ENCODE measurements around the gene ALDH7A1.
"Not testable (repeated sequence)": the region's sequence is repeated elsewhere in the genome, so short reads cannot be mapped to it uniquely, and the experiment has no call there.

ALDH7A1 gene

DNA sequence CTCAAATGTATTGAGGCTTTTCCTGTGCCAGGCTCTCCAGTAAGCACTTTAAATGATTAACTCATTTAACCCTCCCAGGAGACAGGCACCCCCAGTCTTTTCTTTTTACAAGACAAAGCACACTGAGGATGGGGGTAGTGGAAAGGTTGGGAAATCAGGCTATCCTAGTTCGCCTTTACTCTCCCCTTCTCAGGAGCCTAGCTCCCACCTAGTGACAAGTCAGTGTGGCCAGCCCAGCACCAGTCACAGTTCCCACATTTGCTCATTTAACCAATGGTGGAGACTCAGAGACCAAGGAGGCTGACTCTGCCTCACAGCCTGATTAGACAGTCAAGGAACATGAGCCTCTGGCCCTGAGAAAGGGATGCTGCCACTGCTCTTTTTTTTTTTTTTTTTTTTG, 3.5 kb downstream of the ALDH7A1 start:
- ATAC-seq, result no peak

DNA sequence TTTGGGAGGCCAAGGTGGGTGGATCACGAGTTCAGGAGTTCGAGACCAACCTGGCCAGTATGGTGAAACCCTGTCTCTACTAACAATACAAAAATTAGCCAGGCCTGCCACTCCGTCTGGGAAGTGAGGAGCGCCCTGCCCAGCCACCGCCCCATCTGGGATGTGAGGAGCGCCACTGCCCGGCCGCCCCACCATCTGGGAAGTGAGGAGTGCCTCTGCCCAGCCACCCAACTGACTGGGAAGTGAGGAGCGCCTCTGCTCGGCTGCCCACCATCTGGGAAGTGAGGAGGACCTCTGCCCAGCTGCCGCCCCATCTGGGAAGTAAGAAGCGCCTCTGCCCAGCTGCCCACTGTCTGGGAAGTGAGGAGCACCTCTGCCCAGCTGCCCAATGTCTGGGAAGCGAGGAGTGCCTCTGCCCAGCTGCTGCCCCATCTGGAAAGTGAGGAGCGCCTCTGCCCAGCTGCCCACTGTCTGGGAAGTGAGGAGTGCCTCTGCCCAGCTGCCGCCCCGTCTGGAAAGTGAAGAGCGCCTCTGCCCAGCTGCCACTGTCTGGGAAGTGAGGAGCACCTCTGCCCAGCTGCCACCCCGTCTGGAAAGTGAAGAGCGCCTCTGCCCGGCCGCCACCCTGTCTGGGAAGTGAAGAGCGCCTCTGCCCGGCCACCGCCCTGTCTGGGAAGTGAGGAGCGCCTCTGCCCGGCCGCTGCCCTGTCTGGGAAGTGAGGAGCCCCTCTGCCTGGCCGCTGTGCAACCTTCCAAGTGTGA, 5.3 kb downstream of the ALDH7A1 start:
- no peak for ATAC-seq

DNA sequence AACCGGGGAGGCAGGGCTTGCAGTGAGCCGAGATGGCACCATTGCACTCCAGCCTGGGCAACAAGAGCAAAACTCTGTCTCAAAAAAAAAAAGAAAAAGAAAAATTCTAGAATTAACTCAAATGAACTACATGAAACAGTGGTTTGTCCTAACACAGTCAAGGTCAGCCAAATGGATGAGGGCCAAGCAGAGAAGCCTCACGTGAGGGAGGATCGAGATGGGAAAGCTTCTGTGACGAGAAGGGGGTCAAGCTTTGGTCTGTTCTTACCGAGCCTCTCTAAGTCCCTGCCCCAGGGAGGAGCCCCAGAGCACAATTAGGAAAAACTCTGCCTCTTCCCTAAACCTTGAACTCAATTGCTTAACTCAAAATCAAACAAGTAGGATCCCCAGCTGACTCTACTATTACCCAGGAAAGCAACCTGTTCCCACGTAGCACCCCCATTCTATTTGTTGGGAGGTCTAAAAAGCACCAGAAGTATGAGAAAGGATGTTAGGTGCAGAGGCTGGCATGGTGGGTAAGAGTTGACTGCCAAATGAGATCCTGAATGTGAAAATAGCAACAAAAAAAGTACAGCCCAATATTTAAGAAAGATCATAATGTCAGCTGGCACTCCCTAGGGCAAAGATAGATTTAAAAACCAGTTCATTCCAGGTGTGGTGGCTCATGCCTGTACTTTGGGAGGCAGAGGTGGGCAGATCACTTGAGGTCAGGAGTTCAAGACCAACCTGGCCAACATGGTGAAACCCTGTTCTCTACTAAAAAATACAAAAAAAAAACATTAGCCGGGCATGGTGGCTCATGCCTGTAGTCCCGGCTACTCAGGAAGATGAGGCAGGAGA, 7.2 kb downstream of the ALDH7A1 start:
- ATAC-seq, result no peak

DNA sequence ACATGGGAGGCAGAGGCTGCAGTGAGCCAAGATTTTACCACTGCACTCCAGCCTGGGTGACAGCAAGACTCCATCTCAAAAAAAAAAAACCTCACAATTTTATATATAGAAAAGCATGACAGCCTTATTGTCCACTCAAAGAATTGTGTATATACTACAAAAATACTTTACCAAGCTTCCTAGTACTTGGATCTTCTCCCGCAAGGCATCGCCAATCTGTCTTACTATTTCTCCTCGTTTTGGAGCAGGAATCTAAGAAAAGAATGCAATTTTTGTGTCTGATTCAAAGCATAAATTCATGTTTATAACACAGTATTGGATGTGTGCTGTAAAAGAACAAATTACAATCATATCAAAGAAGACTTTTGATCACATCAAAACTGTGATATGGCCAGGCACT, 11.3 kb downstream of the ALDH7A1 start:
- ATAC-seq, result no peak

DNA sequence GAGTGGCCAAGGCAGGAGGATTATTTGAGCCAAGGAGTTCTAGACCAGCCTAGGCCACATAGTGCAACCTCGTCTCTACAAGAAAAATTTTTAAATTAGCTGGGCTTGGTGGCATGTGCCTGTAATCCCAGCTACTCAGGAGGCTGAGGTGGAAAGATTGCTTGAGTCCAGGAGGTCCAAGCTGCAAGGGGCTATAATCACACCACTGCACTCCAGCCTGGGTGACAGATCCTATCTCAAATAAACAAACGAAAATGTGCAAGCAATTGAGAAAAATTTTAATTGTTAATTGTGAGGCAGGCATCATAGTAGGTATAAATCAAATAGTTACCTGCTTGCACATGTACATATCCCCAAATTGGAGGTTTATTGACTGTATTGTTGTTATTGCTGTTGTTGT, 15.3 kb downstream of the ALDH7A1 start:
- no peak for ATAC-seq

DNA sequence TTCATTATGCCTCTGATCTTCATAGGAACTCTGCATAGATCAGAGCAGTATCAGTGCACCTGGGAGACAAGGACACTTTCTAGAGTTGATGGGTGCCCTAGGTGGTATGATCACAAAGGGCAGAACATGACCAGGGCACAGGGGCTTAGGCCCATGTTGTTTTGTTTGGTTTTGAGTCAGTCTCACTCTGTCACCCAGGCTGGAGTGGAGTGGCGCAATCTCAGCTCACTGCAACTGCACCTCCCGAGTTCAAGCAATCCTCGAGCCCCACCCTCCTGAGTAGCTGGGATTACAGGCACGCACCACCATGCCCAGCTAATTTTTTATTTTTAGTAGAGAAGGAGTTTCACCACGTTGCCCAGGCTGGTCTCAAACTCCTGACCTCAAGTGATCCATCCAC, 17.6 kb downstream of the ALDH7A1 start:
- no peak for ATAC-seq

DNA sequence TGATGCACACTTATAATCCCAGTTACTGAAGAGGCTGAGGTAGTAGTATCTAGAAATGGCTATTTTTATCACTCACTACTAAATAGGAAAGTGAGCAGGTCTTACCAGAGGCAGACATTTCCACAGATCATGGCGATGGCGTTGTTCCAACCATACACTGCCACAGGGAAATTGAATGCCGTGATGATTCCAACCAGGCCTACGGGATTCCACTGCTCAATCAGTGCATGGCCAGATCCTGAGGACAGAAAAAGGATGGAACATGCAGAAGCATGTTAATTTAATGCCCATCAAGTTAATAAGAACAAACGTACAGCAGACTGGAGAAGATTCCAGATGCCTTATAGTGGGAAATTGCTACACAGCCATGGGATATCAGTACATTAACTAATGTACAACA, 18.0 kb downstream of the ALDH7A1 start:
- no peak for ATAC-seq

DNA sequence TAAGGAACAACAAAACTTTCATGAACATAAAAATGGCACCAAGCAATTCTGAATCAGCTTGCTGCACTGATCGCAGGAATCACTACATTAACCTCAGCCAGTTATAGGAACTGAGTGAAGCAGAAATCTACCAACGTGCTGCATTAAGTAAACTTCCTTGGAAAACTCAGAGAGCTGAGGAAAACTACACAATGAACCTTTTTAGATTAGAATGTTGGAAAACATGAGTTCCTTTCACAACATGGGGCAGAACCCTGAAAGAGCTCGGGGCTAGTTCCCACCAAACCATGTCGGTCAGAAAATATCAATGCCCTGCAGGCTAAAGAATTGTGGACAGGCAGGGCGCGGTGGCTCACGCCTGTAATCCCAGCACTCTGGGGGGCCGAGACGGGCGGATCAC, 19.4 kb downstream of the ALDH7A1 start:
- ATAC-seq, result no peak

DNA sequence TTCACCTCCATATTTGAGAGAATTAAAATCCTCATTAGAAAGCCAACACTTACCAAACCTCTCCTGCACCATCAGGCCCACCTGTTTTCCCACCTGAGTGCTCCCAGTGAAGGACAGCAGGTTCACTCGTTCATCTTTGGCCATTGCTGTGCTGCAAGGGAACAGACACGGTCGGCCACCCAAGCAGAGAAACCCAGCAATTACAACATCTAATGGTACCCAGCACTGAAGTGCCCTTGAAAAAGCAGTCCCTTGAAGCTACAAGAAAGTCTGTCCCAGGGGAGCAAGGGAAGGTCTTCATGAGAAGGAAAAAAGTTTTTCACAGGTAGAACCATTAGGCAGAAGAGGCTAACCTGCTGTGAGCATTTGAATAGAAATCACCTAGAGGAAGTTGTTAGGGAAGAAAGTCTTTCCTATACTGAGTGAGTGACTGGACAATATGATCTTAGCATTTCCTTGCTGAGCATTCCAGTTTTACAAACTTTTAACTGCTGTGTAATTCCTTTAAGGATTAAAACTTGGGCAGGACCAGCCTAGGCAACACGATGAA, 26.7 kb downstream of the ALDH7A1 start:
- no peak for ATAC-seq

DNA sequence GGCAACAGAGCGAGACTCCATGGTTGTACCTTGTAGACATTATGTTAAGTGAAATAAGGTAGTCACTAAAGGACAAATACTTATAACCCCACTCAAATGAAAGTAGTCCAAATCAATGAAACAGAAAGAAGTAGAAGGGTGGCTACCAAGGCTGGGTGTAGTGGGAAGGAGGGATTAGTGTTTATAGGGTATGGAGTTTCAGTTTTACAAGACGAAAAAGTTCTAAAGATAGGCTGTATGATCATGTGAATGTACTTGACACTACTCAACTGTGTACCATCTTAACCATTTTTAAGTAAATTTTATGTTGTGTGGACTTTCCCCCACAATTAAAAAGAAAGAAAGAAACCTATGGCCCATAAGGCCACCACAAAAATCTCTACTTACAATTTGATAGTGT, 32.2 kb downstream of the ALDH7A1 start:
- no peak for ATAC-seq

DNA sequence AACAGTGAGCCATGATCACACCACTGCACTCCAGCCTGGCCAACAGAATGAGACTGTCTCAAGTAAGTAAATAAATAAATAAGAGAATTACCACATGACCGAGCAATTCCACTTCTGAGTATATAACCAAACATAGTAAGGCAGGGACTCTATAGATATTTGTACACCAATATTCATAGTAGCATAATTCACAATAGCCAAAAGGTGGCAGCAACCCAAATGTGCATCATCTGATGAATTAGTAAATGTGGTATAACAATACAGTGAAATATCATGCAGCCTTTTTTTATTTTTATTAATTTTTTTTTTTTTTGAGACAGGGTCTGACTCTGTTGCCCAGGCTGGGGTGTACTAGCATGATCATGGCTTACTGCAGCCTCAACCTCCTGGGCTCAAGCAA, 33.1 kb downstream of the ALDH7A1 start:
- ATAC-seq, result no peak

DNA sequence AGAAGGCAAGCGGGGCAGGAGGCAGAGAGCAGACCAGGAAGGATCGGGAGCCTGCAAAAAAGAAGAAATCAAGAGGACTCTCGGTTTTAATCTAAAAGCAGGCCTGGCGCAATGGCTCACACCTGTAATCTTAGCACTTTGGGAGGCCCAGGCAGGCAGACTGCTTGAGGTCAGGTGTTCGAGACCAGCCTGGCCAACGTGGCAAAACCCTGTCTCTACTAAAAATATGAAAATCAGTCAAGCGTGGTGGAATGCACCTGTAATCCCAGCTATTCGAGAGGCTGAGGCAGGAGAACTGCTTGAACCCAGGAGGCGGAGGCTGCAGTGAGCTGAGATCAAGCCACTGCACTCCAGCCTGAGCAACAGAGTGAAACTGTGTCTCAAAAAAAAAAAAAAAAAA, 39.9 kb downstream of the ALDH7A1 start:
- ATAC-seq, result not testable (repeated sequence)

DNA sequence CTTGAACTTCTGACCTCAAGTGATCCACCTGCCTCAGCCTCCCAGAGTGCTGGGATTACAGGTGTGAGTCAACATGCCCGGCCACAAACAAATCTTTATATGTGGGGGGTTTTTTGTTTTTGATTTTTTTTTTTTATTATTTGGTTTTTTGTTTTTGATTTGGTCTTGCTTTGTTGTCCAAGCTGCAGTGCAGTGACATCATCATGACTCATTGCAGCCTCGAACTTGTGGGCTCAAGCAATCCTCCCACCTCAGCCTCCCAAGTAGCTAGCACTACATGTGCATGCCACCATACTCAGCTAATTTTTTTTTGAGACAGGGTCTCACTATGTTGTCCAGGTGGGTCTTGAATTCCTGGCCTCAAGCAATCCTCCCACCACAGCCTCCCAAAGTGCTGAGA, 42.4 kb downstream of the ALDH7A1 start:
- no peak for ATAC-seq

DNA sequence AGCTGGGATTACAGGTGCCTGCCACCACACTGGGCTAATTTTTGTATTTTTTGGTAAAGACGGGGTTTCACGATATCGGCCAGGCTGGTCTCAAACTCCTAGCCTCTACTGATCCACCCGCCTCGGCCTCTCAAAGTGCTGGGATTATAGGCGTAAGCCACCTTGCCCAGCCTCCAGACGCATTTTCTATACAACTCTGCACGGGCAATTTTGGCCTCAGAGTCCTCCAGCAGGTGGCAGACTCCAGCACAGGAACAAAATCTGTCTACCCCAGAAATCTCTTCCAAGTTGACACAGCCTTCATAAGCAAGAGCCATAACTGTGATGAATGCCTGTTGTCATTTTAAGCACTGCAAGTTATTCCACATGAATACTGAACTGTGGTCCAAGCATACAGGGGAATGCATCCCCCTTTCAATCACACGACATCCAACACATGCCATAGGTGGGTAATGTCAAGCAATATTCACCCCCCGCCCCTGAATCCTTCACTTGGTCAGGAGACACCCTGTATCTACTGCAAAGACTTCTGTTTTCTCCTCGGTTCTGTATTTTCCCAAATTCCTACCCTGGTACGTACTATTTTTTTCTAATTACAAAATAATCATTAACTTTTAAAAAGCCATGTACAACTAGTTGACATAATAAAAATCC, 50.8 kb downstream of the ALDH7A1 start:
- ATAC-seq, result no peak

DNA sequence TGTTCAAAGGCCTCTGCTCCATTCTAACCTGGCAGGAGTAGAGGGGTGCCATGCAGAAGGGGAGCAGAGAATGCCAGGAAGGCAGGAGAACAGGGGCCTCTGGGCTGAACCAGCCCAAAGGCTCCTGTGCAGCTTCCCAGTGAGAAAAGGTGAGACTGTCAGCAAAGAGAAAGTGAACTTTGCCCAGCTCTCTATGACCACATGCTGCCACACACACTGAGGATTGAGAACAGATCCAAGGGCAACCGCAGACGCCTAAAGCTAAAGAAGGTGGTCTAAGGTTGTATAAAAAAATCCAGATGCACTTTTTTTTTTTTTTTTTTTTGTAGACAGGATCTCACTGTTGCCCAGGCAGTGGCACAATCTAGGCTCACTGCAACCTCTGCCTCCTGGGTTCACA, 51.4 kb downstream of the ALDH7A1 start:
- no peak for ATAC-seq

DNA sequence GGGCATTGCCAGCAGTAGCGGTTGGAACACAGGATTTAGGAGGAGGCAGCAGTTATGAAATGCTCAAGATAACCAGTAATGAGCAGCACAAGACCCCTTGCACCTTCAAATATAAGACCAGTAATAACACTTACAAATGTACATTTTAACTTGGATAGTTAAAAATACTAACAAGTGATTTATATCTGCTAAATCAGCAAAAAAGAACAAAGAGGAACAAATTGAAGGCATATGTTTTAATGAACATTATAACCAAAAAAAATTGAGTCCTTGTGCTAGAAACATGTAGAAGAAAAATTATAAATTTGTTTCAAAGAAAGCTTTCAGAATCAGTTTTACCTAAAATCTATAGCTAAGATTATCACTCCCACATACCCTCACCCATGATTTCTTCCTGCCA, 52.0 kb downstream of the ALDH7A1 start:
- ATAC-seq, result no peak

DNA sequence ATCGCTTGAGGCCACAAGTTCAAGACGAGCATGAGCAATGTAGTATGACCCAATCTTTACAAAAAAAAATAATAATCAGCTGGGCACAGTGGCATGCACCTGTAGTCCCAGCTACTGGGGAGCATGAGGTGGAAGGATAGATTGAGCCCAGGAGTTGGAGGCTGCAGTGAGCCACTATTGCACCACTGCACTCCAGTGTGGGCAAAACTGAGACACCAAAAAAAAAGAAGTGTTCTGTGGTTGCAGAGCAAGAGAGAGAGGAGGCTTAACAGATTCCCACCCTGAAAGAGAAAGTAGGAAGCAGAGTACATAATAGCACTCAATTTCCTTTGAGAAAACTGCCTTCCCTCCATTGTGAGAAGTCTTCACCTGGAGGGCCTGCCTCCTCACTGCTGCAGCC, 52.6 kb downstream of the ALDH7A1 start:
- ATAC-seq, result no peak

DNA sequence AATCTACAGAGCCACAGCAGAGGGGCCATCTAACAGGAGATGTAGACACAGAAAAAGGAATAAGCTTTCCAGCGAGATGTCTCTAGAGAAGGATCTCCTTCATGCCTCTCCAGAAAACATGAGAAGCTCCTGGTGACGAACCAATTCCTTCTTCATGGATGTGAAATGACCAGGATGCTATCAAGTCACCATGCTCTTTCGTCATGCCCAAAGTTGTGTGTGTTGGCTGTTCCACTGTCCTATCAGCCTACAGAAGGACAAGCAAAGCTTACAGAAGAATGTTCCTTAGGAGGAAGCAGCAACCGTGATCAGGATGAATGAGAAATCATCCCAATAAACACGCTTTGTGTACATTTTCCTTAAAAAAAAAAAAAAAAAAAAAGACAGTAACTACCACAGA, 54.4 kb downstream of the ALDH7A1 start:
- ATAC-seq, result no peak

DNA sequence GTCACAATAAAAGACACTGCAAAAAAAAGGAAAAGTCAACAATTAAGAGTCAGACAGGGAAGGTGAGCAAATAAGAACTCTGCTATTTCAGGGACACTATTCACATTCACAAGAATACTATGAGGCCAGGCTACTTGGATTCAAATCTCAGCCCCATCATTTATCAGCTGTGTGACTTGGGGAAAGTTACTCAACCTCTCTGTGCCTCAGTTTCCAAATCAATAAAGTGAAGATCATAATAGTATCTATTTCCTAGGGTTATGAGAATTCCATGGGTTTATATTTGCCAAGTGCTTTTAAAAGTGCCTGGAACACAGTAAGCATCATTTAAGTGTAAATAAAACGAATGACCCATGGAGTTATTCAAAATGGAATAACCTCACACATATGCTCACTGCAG, 56.4 kb downstream of the ALDH7A1 start:
- no peak for ATAC-seq

DNA sequence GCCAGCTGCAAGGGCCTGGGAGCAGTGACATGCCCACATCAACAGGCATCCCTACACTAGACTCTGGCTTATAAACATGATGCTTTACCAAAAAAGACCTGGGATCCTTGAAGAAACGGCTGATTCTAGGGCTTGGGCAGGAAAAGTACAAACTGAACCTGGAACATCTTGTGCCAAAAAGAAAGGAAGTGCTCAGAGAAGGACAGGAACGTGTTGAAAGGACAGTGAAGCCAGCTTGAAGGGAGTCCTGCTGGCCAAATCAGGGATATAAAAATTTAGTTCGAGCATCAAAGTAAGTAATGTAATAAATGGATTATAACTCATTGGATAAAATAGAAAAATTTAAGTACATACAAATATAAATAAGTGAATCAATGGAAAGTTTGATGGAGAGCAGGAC, 58.1 kb downstream of the ALDH7A1 start:
- ATAC-seq, result no peak

DNA sequence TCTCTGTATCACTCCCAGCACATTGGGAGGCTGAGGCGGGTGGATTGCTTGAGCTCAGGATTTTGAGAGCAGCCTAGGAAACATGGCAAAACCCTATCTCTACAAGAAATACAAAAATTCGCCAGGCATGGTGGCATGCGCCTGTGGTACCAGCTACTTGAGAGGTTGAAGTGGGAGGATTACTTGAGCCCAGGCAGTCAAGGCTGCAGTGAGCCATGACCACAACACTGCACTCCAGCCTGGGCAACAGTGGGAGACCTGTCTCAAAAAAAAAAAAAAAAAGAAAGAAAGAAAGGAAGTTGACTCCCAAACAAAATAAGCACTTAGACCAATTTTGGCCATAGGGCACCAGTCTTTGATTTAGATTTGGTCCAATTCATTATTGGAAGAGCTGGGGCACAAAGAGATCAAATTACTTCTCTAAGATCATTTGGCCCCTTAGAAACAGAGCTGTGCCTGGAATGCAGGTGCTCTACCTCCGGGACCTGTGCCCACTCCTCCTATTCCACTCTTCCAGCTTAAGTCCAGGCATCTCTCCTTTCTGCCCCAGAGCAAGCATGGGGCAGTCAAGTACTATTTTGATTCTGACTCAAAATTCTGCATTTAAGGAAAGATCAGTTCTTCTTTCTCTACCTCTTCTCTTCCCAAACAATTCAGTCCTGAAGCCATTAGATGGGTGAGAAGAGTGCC, 59.0 kb downstream of the ALDH7A1 start:
- ATAC-seq, result no peak

DNA sequence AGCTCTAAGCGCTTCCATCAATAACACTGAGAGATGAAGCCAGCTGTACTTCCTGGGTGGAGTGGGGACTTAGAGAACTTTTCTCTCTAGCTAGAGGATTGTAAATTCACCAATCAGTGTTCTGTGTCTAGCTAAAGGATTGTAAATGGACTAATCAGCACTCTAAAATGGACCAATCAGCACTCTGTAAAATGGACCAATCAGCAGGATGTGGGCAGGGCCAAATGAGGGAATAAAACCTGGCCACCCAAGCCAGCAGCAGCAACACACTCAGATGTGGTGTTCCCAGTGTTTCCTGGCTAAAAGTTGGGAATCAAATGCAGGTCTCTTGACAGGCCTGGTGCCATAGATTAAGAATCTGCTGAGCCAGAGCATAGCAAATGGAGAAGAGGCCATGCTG, 60.5 kb downstream of the ALDH7A1 start:
- no peak for ATAC-seq

DNA sequence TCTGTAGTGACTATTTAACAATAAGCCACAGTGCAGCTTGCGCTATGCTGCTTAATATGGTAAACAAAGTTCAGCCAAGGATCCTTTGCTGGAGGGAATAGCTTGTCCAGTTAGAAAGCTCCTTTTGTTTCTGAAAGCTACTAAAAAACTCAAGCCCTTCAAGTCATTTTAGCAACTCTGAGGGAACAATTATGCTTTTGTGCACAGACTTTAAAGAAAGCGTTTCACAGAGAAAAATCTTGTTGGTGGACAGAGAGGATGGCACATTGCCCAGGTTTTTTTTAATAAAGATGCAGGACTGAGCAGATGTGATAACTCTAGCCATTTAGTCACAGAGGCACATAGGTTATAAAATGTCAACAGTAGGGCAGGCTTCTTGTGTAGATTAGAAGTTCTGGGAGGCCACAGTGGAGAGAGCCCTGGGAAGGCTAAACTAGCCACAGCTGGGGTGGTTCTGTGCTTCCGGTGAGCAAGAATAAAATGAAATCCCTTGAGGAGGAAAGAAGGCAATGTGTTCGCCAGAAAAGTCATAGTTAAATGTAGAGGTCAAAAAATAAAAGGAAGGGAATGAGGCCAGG, 63.4 kb downstream of the ALDH7A1 start:
- ATAC-seq, result no peak

Measured in activated CD4-positive, CD25-positive, alpha-beta regulatory T cell treated with anti-CD3 and anti-CD28 coated beads, Interleukin-2, amount 50 U/mL, for 24 hours (primary cell).